Large intestine (tissue), 3 donors: Measurements from ENCODE around the gene HLA-DQB1. TPM values are rescaled to one million over a fixed set of nuclear protein-coding genes. Genes with fewer than 3 reads are reported as not detected.
"Not testable (repeated sequence)": the region's sequence is repeated elsewhere in the genome, so short reads cannot be mapped to it uniquely, and the experiment has no call there.

Experiments used
- DNase-seq, 2 donors: peaks; one replicate each; pipeline versions ENCODE4 v3.0.0 to v3.0.0-alpha.2; 2013
- H3K27ac ChIP-seq: one replicate; pipeline ENCODE4 v1.5.1; 2013; ENCODE audit warnings: low read length
- H3K27me3 ChIP-seq: 2 replicates; pipeline ENCODE4 v1.6.1; 2013; ENCODE audit warnings: low read length; ENCODE audit not compliant: control insufficient read depth, insufficient read depth
- H3K36me3 ChIP-seq: 2 replicates; pipeline ENCODE4 v1.6.1; 2013; ENCODE audit warnings: low read length; ENCODE audit not compliant: control insufficient read depth, insufficient read depth
- H3K4me1 ChIP-seq: one replicate; pipeline ENCODE4 v1.6.1; 2013; ENCODE audit warnings: low read length; ENCODE audit not compliant: control insufficient read depth, insufficient read depth
- H3K4me3 ChIP-seq: one replicate; pipeline ENCODE4 v1.5.1; 2013; ENCODE audit warnings: low read length
- H3K9me3 ChIP-seq: one replicate; pipeline ENCODE4 v1.6.1; 2013; ENCODE audit warnings: mild to moderate bottlenecking, low read depth, low read length, moderate library complexity; ENCODE audit not compliant: control insufficient read depth
- WGBS: methylation state at CpG from one replicate; pipeline ENCODE4 v1.1.5; 2013; ENCODE audit warnings: low lambda C conversion rate; ENCODE audit not compliant: insufficient coverage; 5-methylcytosine and 5-hydroxymethylcytosine counted together
- polyA plus RNA-seq: library from polyadenylated mRNA; unstranded; fragments of 120-200 nt; gene quantifications from one replicate; pipeline ENCODE4 v1.2.1, GENCODE V29; 2013

The HLA-DQB1 gene
- polyA plus RNA-seq, 1 donor = 23.7 TPM

GRCh38 chr6:32643904-32644303 lies 22.6 kb downstream of the HLA-DQB1 start:
- H3K9me3 ChIP-seq = no peaks in the 10 kb centered on the region
- no CpG with 5 or more reads among the region's 4 CpGs for WGBS
- no peaks in the 10 kb centered on the region for H3K27me3 ChIP-seq
- H3K36me3 ChIP-seq = no peaks in the 10 kb centered on the region
- DNase-seq = no peak
- H3K4me3 ChIP-seq = no peak overlapping the region
- no peak overlapping the region for H3K27ac ChIP-seq
- no peaks in the 10 kb centered on the region for H3K4me1 ChIP-seq

- no CpG with 5 or more reads among the region's 6 CpGs for whole genome bisulfite sequencing
- Histone ChIP-seq H3K27ac (no peak overlapping the region), H3K4me1 (no peaks in the 10 kb centered on the region), H3K9me3 (no peaks in the 10 kb centered on the region), H3K36me3 (no peaks in the 10 kb centered on the region), H3K27me3 (no peaks in the 10 kb centered on the region), H3K4me3 (no peak overlapping the region)
- no peak for DNase-seq
These were observed 23.7 kb downstream of the HLA-DQB1 start for GRCh38 chr6:32642720-32643106.

- not testable (repeated sequence) for H3K27me3 ChIP-seq, H3K36me3 ChIP-seq, DNase-seq, H3K4me3 ChIP-seq, H3K27ac ChIP-seq, H3K9me3 ChIP-seq, H3K4me1 ChIP-seq
- no CpG with 5 or more reads among the region's 2 CpGs for WGBS
These were observed 24.4 kb downstream of the HLA-DQB1 start for GRCh38 chr6:32641785-32642719.

- Histone ChIP-seq H3K4me1 (no peaks in the 10 kb centered on the region), H3K36me3 (no peaks in the 10 kb centered on the region), H3K9me3 (no peaks in the 10 kb centered on the region), H3K27ac (no peak overlapping the region), H3K27me3 (no peaks in the 10 kb centered on the region), H3K4me3 (no peak overlapping the region)
- no peak for DNase-seq
- WGBS = 82% methylated on average over 3 of the region's 6 CpGs
These were observed 25.3 kb downstream of the HLA-DQB1 start for GRCh38 chr6:32641122-32641521.

- H3K4me1 ChIP-seq = no peaks in the 10 kb centered on the region
- no peak for DNase-seq
- H3K27ac ChIP-seq = no peak overlapping the region
- H3K27me3 ChIP-seq = no peaks in the 10 kb centered on the region
- no peaks in the 10 kb centered on the region for H3K36me3 ChIP-seq
- H3K4me3 ChIP-seq = no peak overlapping the region
- 60% methylated on average over 1 of the region's 8 CpGs for WGBS
- H3K9me3 ChIP-seq = no peaks in the 10 kb centered on the region
These were observed 26.7 kb downstream of the HLA-DQB1 start for GRCh38 chr6:32639440-32640394.

- no peaks in the 10 kb centered on the region for H3K27me3 ChIP-seq
- no peaks in the 10 kb centered on the region for H3K4me1 ChIP-seq
- no peak overlapping the region for H3K27ac ChIP-seq
- 100% methylated on average over 1 of the region's 9 CpGs for WGBS
- no peaks in the 10 kb centered on the region for H3K9me3 ChIP-seq
- no peak for DNase-seq
- no peaks in the 10 kb centered on the region for H3K36me3 ChIP-seq
- no peak overlapping the region for H3K4me3 ChIP-seq
These were observed 27.8 kb downstream of the HLA-DQB1 start for GRCh38 chr6:32638532-32639219.

GRCh38 chr6:32637883-32638282 lies 28.6 kb downstream of the HLA-DQB1 start:
- no CpG with 5 or more reads among the region's 3 CpGs for WGBS
- Histone ChIP-seq H3K36me3 (no peaks in the 10 kb centered on the region), H3K27me3 (no peaks in the 10 kb centered on the region), H3K4me3 (no peak overlapping the region), H3K27ac (no peak overlapping the region), H3K4me1 (no peaks in the 10 kb centered on the region), H3K9me3 (no peaks in the 10 kb centered on the region)
- DNase-seq = no peak

GRCh38 chr6:32637219-32637880 lies 29.1 kb downstream of the HLA-DQB1 start, which contains the start of gene HLA-DQA1:
HLA-DQA1 (plus strand) TSS chr6:32637406; CDS start chr6:32637459, 53 bp downstream.
- no peaks in the 10 kb centered on the region for H3K27me3 ChIP-seq
- no peaks in the 10 kb centered on the region for H3K36me3 ChIP-seq
- no peak for DNase-seq
- 23% methylated on average over 3 of the region's 7 CpGs for WGBS
- H3K9me3 ChIP-seq = no peaks in the 10 kb centered on the region
- H3K4me1 ChIP-seq = no peaks in the 10 kb centered on the region
- H3K27ac ChIP-seq = no peak within 1 kb of the TSS
- no peak within 1 kb of the TSS for H3K4me3 ChIP-seq

GRCh38 chr6:32635526-32636123 lies 30.8 kb downstream of the HLA-DQB1 start:
- no peak for DNase-seq
- Histone ChIP-seq H3K27me3 (no peaks in the 10 kb centered on the region), H3K27ac (no peak overlapping the region), H3K9me3 (no peaks in the 10 kb centered on the region), H3K4me1 (no peaks in the 10 kb centered on the region), H3K36me3 (no peaks in the 10 kb centered on the region), H3K4me3 (no peak overlapping the region)
- WGBS = 71% methylated on average over 1 of the region's 2 CpGs
